Measurements from ENCODE around the gene MYOD1. TPM values are rescaled to one million over a fixed set of nuclear protein-coding genes. Genes with fewer than 3 reads are reported as not detected.

The MYOD1 gene
- polyA plus RNA-seq, 1 experiment, result not detected

- ChIA-PET POLR2A (no interaction called here), CTCF (interaction anchor here (1.2 kb wide), 1 partner anchor 20 kb away, joined by 3 read pairs; no protein-coding TSS in a partner anchor)
- no peak overlapping the region for H3K27ac ChIP-seq (ENCODE audit: low read depth, low read length)
- H3K9me3 ChIP-seq (ENCODE audit: control insufficient read depth, insufficient read depth, low read length), result no peaks in the 10 kb centered on the region; the same call in 1 of the 2 replicates
- no peak overlapping the region for H3K4me3 ChIP-seq (ENCODE audit: low read depth, low read length)
- peaks cover 31% of the 10 kb centered on the region for H3K27me3 ChIP-seq (ENCODE audit: control insufficient read depth, insufficient read depth, low read length)
- no peak for DNase-seq (ENCODE audit: low read depth, low spot score)
- no peak for TF ChIP-seq CTCF (IDR thresholded peaks at IDR 0.05; ENCODE audit: low read depth, low read length)
These were observed 31.4 kb downstream of the MYOD1 start for GRCh38 chr11:17750801-17751165.

GRCh38 chr11:17751558-17751957 lies 32.2 kb downstream of the MYOD1 start:
- ChIA-PET CTCF (interaction anchor here (0.6 to 1.2 kb wide), 2 partner anchors 20 to 220 kb away, joined by 3 read pairs; no protein-coding TSS in a partner anchor), POLR2A (no interaction called here)
- TF ChIP-seq CTCF (IDR thresholded peaks at IDR 0.05; ENCODE audit: low read depth, low read length), result no peak
- H3K4me3 ChIP-seq (ENCODE audit: low read depth, low read length), result no peak overlapping the region
- DNase-seq (ENCODE audit: low read depth, low spot score), result no peak
- H3K27ac ChIP-seq (ENCODE audit: low read depth, low read length), result no peak overlapping the region
- no peaks in the 10 kb centered on the region; the same call in 1 of the 2 replicates for H3K9me3 ChIP-seq (ENCODE audit: control insufficient read depth, insufficient read depth, low read length)
- H3K27me3 ChIP-seq (ENCODE audit: control insufficient read depth, insufficient read depth, low read length), result peaks cover 36% of the 10 kb centered on the region

- no peak for DNase-seq (ENCODE audit: low read depth, low spot score)
- H3K27me3 ChIP-seq (ENCODE audit: control insufficient read depth, insufficient read depth, low read length), result peaks cover 38% of the 10 kb centered on the region
- no peak overlapping the region for H3K4me3 ChIP-seq (ENCODE audit: low read depth, low read length)
- TF ChIP-seq CTCF (IDR thresholded peaks at IDR 0.05; ENCODE audit: low read depth, low read length), result no peak
- no peaks in the 10 kb centered on the region; the same call in 1 of the 2 replicates for H3K9me3 ChIP-seq (ENCODE audit: control insufficient read depth, insufficient read depth, low read length)
- ChIA-PET POLR2A (no interaction called here), CTCF (no interaction called here)
- H3K27ac ChIP-seq (ENCODE audit: low read depth, low read length), result no peak overlapping the region
These were observed 32.8 kb downstream of the MYOD1 start for GRCh38 chr11:17752144-17752543.

- DNase-seq (ENCODE audit: low read depth, low spot score), result no peak
- H3K9me3 ChIP-seq (ENCODE audit: control insufficient read depth, insufficient read depth, low read length), result no peaks in the 10 kb centered on the region
- no peak overlapping the region for H3K27ac ChIP-seq (ENCODE audit: low read depth, low read length)
- peaks cover 36% of the 10 kb centered on the region for H3K27me3 ChIP-seq (ENCODE audit: control insufficient read depth, insufficient read depth, low read length)
- H3K4me3 ChIP-seq (ENCODE audit: low read depth, low read length), result no peak overlapping the region
- ChIA-PET CTCF (no interaction called here), POLR2A (no interaction called here)
- no peak for TF ChIP-seq CTCF (IDR thresholded peaks at IDR 0.05; ENCODE audit: low read depth, low read length)
These were observed 33.8 kb downstream of the MYOD1 start for GRCh38 chr11:17753153-17753552.

GRCh38 chr11:17753641-17754040 lies 34.3 kb downstream of the MYOD1 start:
- Histone ChIP-seq H3K27ac (ENCODE audit: low read depth, low read length) (no peak overlapping the region), H3K4me3 (ENCODE audit: low read depth, low read length) (no peak overlapping the region), H3K27me3 (ENCODE audit: control insufficient read depth, insufficient read depth, low read length) (peaks cover 36% of the 10 kb centered on the region), H3K9me3 (ENCODE audit: control insufficient read depth, insufficient read depth, low read length) (no peaks in the 10 kb centered on the region)
- CTCF ChIA-PET, result no interaction called here
- no peak for DNase-seq (ENCODE audit: low read depth, low spot score)
- POLR2A ChIA-PET, result no interaction called here
- no peak for TF ChIP-seq CTCF (IDR thresholded peaks at IDR 0.05; ENCODE audit: low read depth, low read length)
